ENCODE measurements around the gene SAMD11.

DNA sequence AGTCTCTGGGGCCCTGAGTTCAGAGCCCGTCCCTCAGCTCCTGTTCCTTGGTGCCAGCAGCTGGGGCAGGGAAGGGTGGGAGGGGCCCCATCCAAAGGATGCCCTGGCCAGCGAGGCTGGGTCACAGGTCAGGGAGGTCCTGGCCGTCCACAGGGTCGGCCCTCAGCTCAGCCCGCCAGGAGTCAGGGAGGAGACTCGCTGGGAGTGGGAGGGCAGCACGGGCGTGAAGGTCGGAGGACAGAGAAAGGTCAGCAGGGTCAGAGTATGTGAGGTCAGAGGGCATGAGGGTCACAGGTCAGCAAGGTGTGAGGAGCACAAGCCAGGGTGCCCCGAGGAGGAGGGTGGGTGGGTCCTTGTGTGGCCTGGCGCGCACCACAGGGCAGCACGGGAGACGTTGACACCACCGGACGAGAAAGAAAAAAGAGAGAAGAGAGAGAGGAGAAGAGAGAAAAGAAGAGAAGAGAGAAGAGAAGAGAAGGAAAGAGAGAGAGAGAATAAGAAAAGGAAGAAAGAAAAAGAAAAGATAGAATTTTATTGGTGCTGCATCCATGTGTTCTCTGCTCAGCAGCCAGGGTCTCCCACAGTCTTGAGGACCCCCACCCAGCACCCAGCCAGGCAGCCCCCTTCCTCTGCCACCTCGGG lies 51.1 kb downstream of the SAMD11 start:
- no peak for TF ChIP-seq POLR2A (IDR thresholded peaks at IDR 0.05; ENCODE audit: low read depth, low read length)
- no peak for TF ChIP-seq POLR2AphosphoS5 (IDR thresholded peaks at IDR 0.05; ENCODE audit: low read depth, low read length)
